Fibroblast of skin of left quadriceps (primary cell): Measurements from ENCODE around the gene AHDC1.

Experiments used
- DNase-seq, 2 experiments: peaks; one replicate each; pipeline ENCODE4 v3.0.0-alpha.2; 2013; ENCODE audit warnings: low read depth in 2 of 2

Gene AHDC1

DNA sequence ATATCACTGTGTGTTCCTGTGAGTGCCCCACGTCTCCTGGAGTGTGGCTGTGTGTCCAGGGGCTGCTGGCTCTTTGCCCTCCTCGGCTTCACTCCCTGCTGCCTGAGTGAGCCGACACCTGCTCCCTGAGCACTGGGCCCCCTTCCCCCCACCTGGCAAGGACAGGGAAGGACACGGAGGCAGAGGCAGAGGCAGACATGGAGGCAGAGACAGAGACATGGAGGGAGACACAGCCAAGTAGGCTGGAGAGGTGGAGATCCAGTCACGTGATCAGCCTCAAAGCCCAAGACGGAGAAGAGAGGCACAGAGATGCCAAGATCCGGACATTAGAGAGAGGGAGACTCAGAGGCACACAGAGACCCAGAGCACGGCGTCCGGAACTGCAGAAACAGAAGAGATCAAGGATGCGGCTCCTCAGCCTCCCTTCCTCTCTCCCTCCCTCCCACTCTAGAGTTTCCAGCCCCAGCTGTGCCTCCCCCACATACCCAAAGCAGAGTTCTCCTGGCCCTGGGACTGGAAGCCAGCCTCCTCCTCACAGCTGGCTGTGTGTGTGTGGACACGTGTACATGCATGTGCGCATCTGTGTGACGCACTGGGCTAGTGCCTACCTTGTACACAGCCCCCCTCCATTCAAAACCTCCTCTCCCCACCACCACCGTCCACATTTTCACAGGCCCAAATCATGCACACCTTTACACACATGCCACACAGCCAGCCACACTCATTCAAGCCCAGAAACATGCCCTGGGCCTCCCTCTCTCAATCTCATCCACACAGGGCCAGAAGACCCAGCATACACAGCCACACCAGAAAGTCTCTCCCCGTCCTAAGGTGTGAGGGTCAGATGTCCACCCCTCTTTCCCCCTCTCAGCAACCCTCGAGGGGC is 74.9 kb downstream of the AHDC1 start:
- no peak for DNase-seq

DNA sequence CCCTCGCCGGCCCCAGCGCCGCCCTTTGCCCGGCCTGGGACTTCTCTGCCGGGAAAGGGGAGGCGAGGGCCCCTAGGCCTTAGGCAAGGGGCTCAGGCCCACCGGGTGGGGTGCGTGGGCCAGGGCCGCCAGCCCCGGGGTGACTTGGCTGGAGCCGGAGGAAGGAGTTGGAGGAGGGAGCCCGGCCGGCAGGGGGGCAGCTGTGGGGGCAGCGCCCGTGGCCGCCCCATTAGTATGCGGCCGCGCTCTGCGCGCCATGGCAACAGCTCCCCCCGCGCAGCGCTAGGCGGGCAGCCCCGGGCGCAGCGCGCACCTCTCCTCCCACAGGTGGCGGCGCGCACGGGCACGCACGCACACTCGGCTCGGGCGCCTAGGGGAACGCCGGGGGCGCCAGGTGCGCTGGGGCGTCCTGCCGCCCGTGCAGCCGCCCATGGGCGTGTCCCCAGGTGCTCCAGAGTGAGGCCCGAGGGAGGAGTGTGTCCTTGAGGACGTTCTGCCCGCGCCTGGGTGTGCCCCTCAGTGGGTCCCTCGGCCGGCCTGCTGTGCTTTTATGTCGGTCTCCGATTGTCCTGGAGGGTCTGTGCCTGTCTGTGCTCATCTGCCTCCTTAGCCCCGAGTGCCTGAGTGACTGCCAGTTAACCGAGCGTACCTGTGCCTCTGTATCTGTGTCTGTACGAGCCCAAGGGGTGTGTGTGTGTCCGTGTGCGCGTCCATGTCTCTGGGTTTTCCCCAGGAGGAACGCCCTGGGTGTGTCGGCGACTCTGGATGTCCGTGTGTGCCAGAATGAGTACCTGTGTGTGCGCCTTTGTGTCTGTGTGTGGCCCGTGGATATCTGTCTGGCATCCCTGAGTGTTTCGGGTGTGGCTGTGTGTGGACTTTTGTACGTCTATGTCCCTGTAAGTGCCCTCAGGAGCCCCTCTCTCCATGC is 75.8 kb downstream of the AHDC1 start:
- no peak for DNase-seq

DNA sequence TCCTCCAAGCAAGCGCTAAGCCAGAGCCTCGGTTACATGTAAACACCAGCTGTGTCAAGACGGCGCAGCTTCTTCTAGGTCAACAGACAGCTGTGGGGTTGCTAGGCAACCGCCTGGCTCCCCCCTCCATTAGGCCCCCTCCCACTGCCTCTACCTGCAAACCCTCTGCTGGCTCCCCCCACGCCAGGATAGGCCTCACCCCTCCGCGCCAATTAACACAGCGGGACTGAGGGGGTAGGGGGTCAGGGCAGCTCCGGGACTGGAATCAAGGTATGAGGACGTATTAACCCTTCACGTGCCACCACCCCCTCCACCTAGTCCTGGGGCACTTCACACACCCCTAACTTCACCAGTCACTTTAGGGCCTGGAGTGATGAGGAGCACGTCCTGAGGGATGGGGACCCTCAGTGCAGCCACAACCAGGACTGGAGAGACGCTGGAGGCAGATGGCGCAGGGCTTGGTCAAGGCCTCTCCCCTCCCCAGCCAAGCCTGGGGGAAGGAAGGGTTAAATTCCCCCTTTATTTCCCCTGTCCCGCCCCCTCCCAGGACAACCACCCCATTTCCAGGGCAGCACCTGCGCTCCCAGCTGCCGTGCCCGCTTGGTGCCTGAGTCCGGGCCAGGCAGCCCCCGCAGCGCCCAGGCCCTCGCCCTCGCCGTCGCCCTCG is 76.6 kb downstream of the AHDC1 start:
- DNase-seq: no peak

DNA sequence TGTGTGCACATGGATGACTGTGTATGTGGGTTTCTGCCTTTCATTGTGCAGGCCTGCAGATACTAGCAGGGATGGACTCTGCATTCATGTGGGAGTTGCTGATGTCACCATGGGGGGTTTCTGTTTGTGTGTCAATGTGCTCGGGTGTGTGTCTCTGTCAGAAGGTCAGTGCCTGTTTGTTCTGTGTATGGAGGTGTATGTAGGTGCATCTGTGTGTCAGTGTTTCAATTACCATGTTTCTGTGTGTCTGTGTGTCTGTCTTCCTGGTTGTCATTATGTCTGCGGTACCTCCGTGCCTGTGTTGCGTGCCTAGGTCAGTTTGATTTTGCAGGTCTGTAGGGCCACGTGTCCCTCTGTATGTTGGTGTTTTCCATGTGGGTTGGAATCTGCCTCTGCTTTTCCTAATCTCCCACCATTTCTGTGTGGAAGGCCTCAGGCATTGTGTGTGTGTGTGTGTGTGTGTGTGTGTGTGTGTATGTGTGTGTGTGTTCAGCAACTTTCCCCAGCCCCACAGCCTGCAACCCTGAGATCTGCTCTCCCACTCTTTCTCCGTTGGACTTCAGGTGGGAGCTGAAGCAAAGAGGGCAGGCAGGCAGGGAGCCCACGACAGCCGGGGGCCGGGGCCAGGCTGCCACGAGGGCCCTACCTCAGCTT is 77.2 kb downstream of the AHDC1 start:
- no peak for DNase-seq

DNA sequence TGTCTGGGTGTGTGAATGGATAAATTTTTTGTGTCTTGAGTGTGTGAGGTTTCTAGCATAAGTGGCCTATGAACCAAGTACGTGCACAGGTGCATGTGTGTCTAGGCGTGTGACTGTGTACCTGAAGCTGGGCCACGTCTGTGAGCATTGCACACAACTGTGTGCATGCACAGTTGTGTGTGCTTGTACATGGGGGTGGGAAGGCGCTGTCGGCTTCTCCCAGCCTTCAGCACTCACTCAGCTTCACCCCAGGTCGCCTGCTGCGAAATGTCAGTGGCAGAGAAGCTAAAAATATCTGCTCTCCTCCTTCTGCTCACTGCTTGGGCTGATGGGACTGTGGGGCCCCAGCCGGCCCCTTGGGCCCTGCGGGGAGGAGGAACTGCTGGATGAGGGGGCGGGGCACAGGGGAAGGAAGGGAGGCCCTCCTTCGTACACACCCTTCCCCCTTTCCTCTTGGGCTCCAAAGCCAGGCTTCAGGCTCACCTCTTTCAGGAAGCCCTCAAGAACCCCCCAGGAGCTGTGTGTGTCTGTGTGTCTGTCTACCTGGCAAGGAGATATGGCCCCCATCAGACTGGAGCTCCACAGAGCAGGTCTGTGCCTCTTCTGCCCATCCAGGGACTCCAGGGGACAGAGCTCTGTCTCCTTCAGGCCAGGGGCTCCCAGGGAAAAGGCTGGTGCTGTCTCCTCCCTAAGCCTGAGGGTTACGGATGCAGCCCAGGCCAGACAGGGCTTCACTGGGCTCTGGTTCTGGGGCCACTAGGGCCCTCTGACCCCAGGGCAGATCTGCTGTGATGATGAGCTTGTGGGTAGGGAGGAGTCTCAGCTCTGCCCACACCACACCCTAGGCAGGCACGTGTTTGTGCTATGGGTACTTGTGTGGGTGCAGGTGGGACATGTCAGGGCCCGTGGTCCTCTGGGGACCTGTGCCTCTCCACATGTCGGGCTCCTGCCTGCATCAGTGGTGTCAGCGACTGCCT is 78.4 kb downstream of the AHDC1 start:
- peak; percentile 49 to 56 for DNase-seq

DNA sequence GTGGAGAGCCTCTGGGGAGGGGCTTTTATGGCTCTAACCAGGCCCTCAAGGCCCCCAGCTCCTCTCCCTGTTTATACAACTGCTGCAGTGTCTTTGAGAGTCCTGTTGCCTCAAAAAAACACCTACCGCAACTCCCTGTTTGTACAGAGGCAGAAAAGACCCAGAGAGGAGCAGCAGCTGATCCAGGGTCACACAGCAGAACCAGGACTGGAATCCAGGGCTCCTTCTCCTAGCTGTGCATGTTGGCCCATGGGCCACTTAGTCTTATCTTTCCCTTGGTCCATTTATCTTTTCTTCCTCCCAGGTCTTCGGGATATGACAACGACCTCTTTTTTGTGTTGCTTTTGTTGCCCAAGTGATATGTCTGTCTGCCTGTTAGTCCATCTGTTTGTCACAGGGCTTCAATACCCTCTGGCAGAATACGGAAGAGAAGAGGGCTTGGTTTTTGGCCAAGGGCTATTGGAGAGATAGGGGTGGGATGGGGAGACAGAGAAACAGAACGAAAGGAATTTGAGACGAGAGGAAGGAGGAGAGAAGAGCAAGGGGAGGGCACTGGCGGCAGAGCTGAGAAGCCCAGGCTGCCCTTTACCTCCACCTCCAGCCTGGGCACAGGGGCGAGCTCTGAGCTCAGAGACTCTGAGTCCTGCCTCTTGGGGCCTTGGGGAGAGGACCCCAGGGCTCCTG is 80.5 kb downstream of the AHDC1 start:
- no peak for DNase-seq

DNA sequence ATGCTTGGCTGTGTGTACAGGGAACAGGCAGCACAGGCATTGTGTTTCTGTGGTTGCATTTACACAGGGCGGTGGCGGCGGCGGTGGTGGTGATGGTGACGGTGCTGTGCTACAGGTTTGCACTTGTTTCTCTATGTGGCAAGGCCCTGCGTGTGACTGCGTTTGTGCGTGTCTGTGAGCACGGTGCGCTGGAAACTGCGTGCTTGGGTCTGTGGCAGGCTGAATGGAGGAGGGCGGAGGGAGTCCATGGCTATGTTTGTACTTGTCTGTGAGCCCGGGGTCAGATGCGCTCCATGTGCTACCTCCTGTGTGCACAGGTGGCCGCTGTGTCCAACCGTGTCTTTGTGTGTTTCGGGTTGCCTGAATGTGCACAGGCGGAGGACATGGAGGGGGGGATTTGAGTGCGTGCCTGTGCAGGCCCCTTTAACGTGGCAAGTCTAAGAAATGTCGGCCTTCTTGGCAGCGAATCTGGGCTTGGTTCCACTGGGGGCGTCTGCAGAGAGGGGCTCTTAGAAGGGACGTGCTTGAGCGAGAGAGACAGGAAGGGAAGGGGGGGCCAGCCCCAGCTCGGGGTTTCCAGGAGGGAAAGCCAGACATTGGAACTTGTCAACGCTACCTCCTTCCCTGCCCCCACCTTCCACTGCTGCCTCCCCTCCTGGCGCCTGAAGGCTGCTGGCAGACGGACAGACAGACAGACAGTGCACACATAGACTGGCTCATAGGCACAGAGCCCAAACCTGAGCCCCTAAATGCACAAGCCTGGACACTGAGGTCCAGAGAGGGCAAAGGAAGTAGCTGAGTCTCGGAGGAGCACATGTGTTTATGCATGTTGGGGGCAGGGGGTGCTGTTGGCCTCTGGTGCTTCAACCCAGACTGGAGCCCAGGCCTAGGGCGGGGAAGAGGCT is 81.3 kb downstream of the AHDC1 start:
- DNase-seq: no peak

DNA sequence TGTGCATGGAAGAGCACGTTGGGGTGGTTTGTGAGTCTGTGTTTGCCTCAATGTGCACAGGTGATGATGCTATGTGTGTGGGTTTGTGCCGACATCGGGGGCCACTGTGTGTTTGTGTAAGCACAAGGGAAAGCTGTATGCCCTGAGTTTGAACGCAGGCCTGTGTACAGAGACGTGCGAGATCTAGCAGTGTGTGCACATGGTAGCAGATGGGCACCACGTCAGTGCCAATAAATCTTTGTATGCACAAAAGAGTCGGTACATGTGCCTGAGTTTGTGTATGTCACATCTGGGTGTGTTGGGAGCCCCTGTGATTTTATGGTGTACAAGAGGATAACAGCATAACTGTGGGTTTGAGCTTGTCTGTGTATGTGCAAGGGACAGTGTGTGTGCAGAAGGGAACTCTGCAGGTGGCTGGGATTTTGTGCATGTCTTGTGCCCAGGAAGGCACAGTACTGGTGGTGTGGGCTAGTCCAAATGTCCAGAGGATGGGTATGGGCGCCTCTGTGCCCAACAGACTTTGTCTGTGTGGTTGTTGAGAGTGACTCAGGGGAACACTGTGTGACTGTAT is 82.0 kb downstream of the AHDC1 start:
- DNase-seq: no peak

DNA sequence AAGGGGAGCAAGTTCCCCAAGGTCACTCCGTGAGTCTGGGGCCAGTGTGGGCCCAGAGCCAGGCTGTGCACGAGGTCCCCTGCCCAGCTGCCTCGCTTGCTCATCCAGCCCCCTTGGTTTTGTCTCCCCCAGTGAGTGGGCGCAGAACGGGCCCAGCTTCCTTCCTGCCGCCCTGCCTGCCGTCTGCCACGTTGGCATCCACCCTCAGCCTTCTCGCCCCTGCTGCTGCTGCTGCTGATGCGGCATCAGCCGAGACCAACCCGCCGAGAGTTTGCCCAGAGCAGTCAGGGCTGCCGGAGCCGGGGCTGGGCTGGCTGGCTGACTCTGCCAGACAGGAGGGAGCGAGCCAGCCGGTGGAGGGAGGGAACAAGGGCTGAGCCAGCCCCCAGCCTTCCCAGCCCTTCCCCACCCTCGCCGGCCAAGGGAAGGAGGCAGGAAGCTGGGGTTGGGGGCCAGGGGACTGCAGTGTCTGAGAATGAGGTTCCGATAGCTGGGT is 82.6 kb downstream of the AHDC1 start:
- no peak for DNase-seq

DNA sequence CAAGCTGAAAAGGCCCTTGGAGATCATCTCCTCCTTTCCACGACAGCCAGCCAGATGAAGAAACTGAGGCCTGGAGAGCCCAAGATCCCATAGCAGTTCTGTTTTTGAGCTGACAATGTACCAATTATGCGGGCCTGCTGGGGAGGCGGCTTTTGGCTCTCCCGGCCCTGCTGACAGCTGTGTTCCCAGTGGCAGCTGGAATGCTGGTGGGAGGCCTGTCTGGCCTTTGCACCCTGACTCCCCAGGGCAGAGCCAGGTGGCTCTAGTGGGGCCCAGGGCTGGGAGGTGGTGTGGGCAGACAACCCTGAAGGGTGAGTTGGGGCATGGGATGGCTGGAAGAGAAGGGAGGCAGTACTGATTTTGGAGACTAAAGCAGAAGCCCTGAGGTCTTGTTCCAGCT is 83.3 kb downstream of the AHDC1 start:
- no peak for DNase-seq

DNA sequence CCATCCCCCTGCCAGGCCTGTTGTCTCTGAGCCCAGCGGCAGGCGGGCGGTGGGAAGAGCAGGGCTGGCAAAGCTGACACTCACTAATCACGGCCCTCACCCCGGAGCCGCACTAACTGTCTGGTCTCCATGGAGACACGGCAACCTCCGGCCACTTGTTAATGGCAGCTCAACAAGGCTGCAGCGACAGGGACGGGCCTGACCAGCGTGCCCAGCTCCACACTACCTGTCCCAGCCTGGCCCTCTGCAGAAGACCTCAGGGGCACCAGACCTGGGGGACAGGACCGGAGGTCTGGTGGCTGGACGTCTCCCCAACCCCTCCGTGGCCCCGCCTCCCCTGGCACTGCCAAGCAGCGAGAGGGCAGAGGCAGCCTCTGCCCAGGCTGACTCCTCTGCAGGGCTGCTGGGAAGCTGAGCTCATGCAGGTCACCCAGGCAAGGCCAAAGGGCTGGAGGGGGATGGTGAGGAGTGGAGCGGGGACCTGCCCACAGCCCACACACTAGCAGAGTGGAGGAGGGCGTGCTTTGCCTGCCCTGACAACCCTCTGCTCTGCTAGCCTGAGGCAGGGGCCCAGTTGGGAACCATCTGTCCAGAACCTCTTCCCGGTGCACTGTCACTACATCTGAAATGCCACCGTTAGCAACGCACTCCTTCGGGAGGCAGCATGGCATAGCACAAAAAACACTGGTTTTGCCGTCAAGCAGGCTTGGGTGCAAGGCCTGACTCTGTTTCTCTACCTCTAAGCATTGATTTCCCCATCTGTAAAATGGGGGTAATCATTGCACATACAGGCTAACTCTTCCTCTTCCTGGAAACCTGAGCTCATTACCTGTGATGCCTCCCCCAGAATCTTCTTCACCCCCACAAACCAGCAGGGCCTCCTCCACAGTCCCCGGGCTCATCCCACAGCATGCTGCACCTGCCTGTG is 84.3 kb downstream of the AHDC1 start:
- DNase-seq: no peak

DNA sequence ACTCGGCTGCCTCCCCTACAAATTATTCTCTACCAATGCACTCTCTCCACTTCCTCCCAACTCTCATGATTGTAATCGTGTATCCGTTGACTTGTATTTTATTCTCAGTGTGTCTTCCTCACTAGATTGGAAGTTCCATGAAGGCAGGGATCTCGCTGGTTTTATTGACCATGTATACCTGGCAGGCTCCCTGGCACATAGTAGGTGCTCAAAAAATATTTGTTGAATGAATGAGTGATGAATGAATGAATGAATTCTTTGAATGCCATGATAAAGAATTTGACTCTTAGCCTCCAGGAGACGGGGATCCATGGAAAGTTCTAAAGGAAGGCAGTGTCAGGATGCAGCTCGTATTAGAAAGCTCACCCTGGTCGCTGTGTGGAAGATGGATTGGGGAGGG is 85.1 kb downstream of the AHDC1 start:
- no peak for DNase-seq

DNA sequence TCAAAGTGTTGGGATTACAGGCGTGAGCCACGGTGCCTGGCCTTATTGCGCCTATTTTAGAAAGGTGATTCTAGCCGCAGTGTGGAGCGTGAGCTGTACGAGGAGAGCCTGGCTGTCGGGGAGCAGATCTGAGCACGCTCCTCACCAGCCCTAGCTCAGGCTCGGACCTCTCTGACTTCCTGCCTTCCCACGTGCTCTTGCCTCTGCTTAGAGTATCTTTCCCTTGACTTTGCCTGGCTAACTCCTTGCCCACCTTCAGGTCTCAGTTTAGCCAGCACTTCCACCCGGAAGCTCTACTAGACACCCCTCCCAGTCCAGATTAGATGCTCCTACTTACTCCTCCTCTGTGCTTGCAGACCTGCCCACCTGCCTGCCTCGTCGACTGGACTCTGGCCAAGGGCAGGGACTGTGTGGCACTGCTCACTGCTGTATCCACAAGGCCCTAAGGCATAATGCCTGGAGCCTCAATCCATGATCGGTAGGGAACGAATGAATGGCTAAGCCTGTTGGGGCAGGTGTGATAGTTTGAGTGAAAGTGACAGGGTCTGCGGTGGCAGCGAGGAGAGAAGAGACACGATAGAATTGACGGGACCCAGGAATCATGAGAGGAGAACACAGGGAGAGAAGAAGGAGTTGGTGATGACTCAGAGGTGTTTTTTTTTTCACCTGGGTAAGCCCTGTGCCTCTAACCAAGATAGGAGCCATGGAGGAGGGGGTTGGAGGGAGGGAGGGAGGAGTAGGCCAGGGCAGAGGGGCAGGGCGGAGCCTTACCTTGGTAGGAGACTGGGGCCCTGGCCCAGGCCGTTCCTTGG is 85.8 kb downstream of the AHDC1 start:
- no peak for DNase-seq

DNA sequence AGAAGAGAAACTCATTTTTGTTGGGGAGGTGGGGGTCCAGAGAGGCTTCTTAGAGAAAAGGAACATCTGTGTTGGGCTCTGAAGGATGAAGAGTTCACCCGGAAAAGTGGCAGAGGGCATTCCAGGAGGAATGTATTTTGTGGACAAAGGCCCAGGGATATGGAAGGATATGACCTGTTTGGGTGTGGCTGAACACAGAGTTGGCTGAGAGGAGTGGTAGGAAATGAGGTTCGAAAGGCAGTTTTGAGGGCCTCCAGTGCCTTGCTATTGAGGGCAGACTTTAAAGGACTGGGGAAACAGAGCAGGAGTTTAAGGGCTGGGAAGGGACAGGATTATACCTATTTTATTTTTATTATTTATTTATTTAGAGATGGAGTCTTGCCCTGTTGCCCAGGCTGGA is 86.6 kb downstream of the AHDC1 start:
- DNase-seq: no peak

DNA sequence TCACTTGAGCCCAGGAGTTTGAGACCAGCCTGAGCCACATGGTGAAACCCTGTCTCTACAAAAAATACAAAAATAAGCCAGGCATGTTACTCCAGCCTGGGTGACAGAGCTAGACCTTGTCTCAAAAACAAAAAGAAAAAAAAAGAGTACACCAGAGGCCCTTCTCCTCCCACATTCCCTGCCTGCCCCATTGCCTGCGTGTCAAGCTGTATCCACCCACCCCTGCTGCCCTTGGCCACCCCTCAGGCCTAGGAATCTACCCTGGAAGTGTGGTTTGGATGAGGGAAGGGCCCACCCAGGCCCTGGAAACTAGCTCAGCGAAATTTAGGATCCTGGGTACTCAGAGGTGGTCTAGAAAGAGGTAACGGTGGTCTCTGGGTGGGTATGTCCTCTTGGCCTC is 88.3 kb downstream of the AHDC1 start:
- DNase-seq: no peak

DNA sequence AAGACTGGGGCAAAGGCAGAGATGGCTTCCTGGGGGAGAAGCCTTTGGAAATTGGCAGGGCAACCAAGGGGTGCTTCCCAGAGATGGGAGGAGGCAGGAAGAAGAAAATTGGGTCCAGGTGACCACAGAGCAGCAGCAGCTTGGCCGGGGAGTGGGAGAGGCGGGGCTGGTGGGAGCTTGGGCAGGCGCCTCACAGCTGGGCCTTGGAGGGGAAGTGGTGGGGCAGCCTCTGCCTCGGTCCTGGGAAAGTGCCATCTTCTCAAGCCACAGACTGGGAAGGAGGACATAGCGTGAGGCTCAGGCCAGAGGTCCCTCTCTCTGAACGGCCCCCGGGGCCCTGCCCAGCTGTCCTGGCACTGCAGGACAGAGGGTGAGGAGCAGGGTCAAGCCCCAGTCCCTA is 90.0 kb downstream of the AHDC1 start:
- no peak for DNase-seq
